B cell (primary cell): ENCODE data around the gene C10orf105.

ENCODE experiments used
- CTCF ChIP-seq: fragments of 200-600 bp; IDR thresholded peaks from one replicate; pipeline ENCODE4 v1.8.0; 2022; ENCODE audit warnings: antibody characterized with exemption, mild to moderate bottlenecking
- EZH2 ChIP-seq: IDR thresholded peaks from 2 replicates; pipeline ENCODE4 v1.6.1; 2012; ENCODE audit warnings: borderline replicate concordance, low read depth, mild to moderate bottlenecking, moderate library complexity, low read length; ENCODE audit not compliant: insufficient read depth, poor library complexity, severe bottlenecking

DNA sequence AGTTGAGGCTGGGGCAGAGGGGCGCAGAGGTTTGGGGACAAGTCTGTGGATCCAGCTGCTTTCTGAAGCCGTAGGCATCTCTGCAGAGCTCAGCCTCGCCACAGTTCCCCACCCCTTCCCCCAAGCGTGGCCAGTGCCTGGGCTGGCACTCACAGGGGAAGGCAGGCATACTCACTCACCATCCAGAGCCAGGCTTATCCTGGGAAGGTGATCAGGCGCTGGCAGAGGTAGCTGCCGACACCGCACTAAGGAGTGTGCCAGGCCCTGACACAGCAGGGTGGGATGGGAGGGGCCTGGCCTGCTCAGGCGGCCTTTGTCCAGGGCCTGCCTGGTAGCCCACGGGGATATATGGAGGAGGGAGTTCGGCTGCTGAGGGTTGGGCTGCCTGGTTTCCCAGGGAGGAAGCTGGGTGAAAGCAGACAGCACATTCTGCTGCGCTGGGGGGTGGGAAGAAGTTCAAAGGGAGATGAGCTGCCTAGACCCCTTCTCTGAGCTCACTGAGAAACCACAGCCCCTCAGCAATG, 37.9 kb upstream of the C10orf105 start:
- TF ChIP-seq CTCF = no peak
- TF ChIP-seq EZH2 = no peak
